Measurements from ENCODE around the gene C10orf67.
"Not testable (repeated sequence)": the region's sequence is repeated elsewhere in the genome, so short reads cannot be mapped to it uniquely, and the experiment has no call there.

The C10orf67 gene

GRCh38 chr10:23362069-23362830 lies 17.7 kb upstream of the C10orf67 start:
- DNase-seq = no peak

- DNase-seq = no peak
Measured at GRCh38 chr10:23361665-23362064, 17.1 kb upstream of the C10orf67 start.

- no peak for DNase-seq
Measured at GRCh38 chr10:23359692-23360380, 15.2 kb upstream of the C10orf67 start.

GRCh38 chr10:23358357-23358756 lies 13.8 kb upstream of the C10orf67 start:
- no peak for DNase-seq

- DNase-seq = no peak
Measured at GRCh38 chr10:23354630-23355279, 10.2 kb upstream of the C10orf67 start.

- DNase-seq = no peak
Measured at GRCh38 chr10:23351926-23352519, 7.4 kb upstream of the C10orf67 start.

DNA sequence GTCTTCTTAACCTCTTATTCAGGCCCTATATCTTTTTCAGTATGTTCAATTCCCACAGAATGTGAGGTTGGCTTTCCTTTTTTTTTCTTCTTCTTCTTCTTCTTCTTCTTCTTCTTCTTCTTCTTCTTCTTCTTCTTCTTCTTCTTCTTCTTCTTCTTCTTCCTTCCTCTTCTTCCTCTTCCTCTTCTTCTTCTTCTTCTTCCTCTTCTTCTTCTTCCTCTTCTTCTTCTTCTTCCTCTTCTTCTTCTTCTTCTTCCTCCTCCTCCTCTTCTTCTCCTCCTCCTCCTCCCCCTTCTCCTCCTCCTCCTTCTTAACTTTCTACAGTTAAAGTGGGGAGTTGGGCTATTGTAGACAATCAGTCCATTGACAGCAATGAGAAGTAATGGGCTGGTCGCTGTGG lies 6.1 kb upstream of the C10orf67 start:
- not testable (repeated sequence) for DNase-seq

GRCh38 chr10:23345861-23346260 lies 1.3 kb upstream of the C10orf67 start:
- no peak for DNase-seq

GRCh38 chr10:23343591-23344240 lies 881 bp downstream of the C10orf67 start:
- peak; percentile 72 for DNase-seq

DNA sequence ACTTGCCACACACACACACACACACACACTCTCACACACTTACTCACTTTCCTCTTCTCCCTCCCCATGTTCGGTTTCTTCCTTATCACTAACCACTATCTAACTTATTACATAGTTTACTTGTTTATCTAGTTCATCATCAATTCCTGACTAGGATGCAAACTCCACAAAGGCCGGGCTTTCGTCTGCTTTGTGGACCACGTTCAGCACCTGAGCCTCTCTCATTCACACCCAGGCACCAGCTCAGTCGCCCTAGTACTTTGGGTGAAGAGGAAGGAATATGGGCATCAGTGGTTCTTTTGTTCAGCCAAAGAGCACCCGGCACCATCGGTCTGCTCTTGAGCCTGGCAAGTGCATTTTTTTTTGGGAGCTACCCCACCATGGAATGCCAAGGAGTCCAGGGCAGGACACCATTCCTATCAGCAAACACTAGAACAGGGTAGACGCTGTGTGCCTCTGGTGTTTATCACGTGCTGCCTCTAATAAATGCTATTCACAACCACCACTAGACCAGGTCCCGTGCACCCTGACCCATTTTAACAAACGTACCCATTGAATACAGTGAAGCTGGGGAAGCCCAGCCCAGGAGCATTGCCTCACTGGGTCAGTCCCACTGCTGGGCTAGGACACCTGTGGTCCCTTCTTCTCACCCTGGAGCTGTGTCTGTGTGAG lies 2.2 kb downstream of the C10orf67 start:
- DNase-seq = no peak

GRCh38 chr10:23341004-23341403 lies 3.6 kb downstream of the C10orf67 start:
- no peak for DNase-seq

DNA sequence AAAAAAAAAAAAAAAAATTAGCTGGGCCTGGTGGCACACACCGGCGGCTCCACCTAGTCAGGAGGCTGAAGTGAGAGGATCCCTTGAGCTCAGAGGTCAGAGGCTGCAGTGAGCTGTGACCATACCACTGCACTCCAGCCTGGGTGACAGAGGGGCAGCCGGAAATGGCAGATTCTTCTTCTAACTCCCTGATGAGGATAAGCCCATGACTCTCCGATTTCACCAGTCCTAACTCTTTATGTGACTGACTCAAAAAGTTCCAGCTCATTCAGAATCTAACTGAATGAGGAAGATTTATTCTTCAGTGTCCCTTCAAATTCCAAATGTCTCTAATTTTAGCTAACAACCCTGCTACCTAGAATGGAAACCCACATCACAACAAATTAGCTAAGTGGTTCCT lies 4.2 kb downstream of the C10orf67 start:
- DNase-seq = no peak

DNA sequence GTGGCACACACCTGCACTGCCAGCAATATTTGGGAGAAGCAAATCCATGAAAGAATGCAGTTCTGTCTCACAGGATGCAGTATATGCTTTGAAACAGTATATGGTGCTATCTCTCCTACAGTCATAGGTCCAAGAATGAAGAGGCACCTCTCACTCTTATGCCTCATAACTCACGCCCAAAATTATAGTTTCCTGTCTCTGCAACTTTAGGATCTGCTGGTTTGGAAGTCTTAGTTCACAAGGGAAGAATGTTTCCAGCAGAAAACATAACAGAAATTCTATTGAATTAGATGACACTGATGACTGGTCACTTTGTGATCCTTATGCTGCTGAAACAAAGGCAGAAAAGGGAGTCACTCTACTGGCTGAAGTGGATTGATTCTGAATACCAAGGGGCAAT lies 5.7 kb downstream of the C10orf67 start:
- DNase-seq = no peak

GRCh38 chr10:23338155-23338828 lies 6.3 kb downstream of the C10orf67 start:
- no peak for DNase-seq

GRCh38 chr10:23337616-23338015 lies 7.0 kb downstream of the C10orf67 start:
- DNase-seq = no peak

DNA sequence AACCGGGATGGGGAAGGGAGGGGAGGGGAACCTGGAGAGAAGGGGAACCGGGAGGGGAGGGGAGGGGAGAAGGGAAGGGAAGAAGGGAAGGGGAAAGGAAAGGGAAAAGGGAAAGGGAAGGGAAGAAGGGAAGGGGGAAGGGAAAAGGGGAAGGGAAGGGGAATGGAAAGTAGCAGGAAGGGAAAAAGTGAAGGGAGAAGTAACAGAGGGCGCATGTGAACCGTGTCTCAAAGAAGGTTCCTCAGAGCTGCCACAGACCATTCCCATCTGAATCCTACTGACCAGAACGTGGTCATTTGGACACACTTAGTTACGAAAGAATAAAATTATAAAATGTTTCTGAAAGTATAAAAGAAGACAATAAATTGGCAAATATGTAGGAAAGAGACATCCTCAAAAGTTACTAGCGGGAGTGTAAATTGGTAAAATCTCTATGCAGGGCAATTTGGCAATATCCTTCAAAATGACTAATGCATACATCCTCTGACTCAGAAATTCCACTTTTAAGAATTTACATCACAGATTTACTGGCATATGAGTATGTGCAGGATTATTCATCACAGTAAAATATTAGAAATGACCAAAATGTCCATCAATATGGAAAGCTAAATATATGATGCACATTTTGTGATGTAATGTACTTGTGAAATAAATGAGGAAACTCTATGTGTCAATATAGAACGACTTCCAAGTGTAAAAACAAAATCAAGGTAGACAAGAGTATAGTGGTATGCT lies 12.9 kb downstream of the C10orf67 start:
- DNase-seq = no peak

DNA sequence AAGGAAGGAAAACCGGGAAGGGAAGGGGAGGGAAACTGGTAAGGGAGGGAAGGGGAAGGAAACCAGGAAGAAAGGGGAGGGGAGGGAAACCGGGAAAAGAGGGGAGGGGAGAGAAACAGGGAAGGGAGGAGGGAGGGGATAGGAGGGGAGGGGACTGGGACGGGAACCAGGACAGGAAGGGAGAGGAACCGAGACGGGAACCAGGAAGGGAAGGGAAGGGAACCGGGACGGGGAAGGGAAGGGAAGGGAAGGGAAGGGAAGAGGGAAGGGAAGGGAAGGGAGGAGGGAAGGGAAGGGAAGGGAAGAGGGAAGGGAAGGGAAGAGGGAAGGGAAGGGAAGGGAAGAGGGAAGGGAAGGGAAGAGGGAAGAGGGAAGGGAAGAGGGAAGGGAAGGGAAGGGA lies 13.6 kb downstream of the C10orf67 start:
- DNase-seq = no peak

DNA sequence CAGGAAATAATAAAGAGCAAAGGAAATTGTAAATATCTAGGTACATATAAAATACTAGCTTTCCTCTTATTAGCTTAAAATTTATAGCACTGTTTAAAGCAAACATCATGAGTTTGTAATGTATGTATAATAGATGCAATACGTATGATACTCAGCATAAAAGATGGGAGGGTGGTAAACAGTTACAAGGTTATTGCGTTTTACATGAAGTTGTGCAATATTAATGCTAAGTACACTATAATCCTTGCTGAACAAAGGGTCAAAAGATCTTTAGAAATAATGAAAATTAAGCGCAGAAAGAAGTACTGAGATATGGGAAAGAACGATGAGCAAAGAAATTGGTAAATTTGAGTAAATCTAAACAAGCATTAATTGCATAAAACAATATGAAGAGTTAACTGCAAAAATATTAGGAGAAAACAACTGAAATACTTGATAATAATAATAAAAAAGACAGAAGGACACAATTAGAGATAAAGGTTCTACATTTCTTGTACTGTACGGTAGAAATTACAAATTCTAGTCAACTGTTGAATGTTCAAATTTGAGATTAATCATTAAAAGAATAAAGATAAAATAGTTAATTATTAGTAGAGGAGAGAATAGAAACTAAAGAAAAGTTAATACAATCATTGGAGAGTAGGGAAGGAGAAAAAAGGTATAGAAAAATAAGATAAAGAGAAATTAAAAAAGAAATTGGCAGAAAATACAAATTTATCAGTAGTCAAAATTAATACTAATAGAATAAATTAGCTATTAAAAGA lies 17.9 kb downstream of the C10orf67 start:
- DNase-seq = no peak

GRCh38 chr10:23325132-23325531 lies 19.5 kb downstream of the C10orf67 start:
- no peak for DNase-seq

DNA sequence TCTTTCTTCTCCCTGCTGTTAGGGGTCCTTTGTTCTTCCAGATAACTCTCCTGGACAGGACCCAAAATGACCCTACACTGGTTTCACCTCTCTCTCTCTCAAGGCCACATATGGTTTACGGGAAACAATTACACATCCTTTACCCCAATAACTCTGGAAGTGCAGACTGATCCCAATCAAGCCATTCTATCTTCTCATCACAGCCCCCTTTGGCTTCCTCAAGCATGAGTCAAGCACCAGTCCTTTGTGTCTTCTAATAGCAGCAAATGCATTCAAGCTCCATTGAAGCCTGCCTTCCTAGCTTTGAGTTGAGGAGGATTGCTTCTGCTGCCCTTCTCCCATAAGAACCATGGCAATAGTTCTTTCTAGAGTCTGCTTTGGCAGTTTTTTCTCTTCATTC lies 20.2 kb downstream of the C10orf67 start:
- no peak for DNase-seq
